Measurements from ENCODE around the gene CDK5RAP2. TPM values are rescaled to one million over a fixed set of nuclear protein-coding genes. Genes with fewer than 3 reads are reported as not detected.

CDK5RAP2 gene
- total and polyA plus RNA-seq, 8 donors, result 24.7 to 438 (median 31.3) TPM

- TF ChIP-seq POLR2AphosphoS5 (IDR thresholded peaks at IDR 0.05) (no peak), POLR2A (IDR thresholded peaks at IDR 0.05) (no peak), EP300 (IDR thresholded peaks at IDR 0.05) (no peak)
- Histone ChIP-seq H3K4me3 (no peak overlapping the region), H3K9me3 (no peaks in the 10 kb centered on the region), H3K36me3 (no peaks in the 10 kb centered on the region), H3K27ac (no peak overlapping the region), H3K27me3 (no peaks in the 10 kb centered on the region), H3K4me1 (no peaks in the 10 kb centered on the region)
- 88 to 89% (median 88%) methylated on average over 1 of the region's 1 CpG for WGBS, 5 donors
- intact Hi-C loops (cut with DNase I; ENCODE audit: low total_unique reads), result no loop called here
- DNase-seq, result no peak
Observed at GRCh38 chr9:120368799-120369198, 211.2 kb downstream of the CDK5RAP2 start.

DNA sequence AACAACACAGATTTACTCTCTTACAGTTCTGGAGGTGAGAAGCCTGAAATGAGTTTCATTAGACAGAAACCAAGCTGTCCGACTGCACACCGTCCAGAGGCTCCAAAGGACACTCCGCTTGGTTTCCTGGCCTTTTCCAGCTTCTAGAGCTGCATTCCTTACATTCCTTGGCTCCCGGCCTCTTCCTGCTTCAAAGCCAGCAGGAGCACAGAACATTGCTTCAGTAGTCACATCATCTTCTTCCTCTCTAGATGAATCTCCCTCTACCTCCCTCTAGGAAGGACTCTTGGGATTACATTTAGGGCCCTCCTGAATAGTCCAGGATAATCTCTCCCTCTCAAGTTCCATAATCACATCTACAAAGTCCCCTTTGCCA lies 213.3 kb downstream of the CDK5RAP2 start:
- TF ChIP-seq POLR2A (IDR thresholded peaks at IDR 0.05) (no peak), EP300 (IDR thresholded peaks at IDR 0.05) (no peak), POLR2AphosphoS5 (IDR thresholded peaks at IDR 0.05) (no peak)
- TF ChIP-seq, protein P1, sequence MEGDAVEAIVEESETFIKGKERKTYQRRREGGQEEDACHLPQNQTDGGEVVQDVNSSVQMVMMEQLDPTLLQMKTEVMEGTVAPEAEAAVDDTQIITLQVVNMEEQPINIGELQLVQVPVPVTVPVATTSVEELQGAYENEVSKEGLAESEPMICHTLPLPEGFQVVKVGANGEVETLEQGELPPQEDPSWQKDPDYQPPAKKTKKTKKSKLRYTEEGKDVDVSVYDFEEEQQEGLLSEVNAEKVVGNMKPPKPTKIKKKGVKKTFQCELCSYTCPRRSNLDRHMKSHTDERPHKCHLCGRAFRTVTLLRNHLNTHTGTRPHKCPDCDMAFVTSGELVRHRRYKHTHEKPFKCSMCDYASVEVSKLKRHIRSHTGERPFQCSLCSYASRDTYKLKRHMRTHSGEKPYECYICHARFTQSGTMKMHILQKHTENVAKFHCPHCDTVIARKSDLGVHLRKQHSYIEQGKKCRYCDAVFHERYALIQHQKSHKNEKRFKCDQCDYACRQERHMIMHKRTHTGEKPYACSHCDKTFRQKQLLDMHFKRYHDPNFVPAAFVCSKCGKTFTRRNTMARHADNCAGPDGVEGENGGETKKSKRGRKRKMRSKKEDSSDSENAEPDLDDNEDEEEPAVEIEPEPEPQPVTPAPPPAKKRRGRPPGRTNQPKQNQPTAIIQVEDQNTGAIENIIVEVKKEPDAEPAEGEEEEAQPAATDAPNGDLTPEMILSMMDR (IDR thresholded peaks at IDR 0.05), result no peak
- Histone ChIP-seq H3K27me3 (no peaks in the 10 kb centered on the region), H3K4me3 (no peak overlapping the region), H3K9me3 (no peaks in the 10 kb centered on the region), H3K27ac (no peak overlapping the region), H3K4me1 (no peaks in the 10 kb centered on the region), H3K36me3 (no peaks in the 10 kb centered on the region)
- WGBS, 5 donors, result 25 to 55% (median 44%) methylated on average over 4 of the region's 4 CpGs
- intact Hi-C loops (cut with DNase I; ENCODE audit: low total_unique reads), result no loop called here
- peak in 1 of 2 donors; percentile 59 for DNase-seq

DNA sequence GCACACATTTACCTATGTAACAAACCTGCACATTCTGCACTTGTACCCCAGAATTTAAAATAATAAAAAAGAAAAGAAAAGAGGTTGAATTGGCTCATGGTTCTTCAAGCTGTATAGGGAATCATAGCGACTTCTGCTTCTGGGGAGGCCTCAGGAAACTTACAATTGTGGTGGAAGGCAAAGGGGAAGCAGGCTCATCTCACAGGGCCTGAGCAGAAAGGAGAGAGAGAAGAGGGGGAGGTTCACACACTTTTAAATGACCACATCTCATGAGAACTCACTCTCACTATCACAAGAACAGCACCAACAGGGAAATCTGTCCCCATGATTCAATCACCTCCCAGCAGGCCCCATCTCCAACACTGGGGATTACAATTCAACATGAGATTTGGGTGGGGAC lies 214.6 kb downstream of the CDK5RAP2 start:
- Histone ChIP-seq H3K4me3 (no peak overlapping the region), H3K27me3 (no peaks in the 10 kb centered on the region), H3K9me3 (no peaks in the 10 kb centered on the region), H3K36me3 (no peaks in the 10 kb centered on the region), H3K4me1 (no peaks in the 10 kb centered on the region), H3K27ac (no peak overlapping the region)
- 73 to 89% (median 79%) methylated on average over 1 of the region's 1 CpG for WGBS, 5 donors
- no peak for DNase-seq
- TF ChIP-seq EP300 (IDR thresholded peaks at IDR 0.05) (no peak), POLR2AphosphoS5 (IDR thresholded peaks at IDR 0.05) (no peak), POLR2A (IDR thresholded peaks at IDR 0.05) (no peak)
- TF ChIP-seq, protein P1 (IDR thresholded peaks at IDR 0.05), result no peak
- intact Hi-C loops (cut with DNase I; ENCODE audit: low total_unique reads), result no loop called here

DNA sequence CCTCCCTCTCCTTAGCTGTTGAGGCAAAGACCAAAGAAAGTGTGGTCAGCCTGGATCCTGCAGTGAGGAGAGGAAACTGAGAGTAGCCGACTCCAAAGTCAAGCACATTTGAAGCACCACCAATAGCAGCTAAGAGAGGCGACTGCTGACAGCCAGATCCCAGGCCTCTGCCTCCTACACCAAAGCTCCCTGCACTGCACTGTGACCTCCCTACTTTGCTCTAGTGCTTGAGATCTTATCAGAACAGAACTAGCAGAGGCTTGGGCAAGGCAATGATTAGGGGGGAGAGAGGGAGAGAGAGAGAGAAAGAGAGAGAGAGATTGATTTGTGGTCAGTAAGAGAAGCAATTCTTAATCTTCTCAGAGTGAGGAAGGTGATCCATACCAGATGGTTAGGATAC lies 216.3 kb downstream of the CDK5RAP2 start:
- no peaks in the 10 kb centered on the region for H3K9me3 ChIP-seq
- intact Hi-C loops (cut with DNase I; ENCODE audit: low total_unique reads), result no loop called here
- WGBS, 5 donors, result 29 to 68% (median 48%) methylated on average over 2 of the region's 2 CpGs
- DNase-seq, result no peak
- H3K27ac ChIP-seq, result no peak overlapping the region
- no peaks in the 10 kb centered on the region for H3K36me3 ChIP-seq
- H3K4me1 ChIP-seq, result no peaks in the 10 kb centered on the region
- TF ChIP-seq POLR2A (IDR thresholded peaks at IDR 0.05) (no peak), POLR2AphosphoS5 (IDR thresholded peaks at IDR 0.05) (no peak), EP300 (IDR thresholded peaks at IDR 0.05) (no peak)
- TF ChIP-seq, protein P1 (IDR thresholded peaks at IDR 0.05), result no peak
- H3K27me3 ChIP-seq, result no peaks in the 10 kb centered on the region
- H3K4me3 ChIP-seq, result no peak overlapping the region

GRCh38 chr9:120362446-120362845 lies 217.5 kb downstream of the CDK5RAP2 start:
- 56 to 76% (median 73%) methylated on average over 3 of the region's 3 CpGs for WGBS, 5 donors
- Histone ChIP-seq H3K4me3 (no peak overlapping the region), H3K36me3 (no peaks in the 10 kb centered on the region), H3K27me3 (no peaks in the 10 kb centered on the region), H3K4me1 (no peaks in the 10 kb centered on the region), H3K9me3 (no peaks in the 10 kb centered on the region), H3K27ac (no peak overlapping the region)
- DNase-seq, result no peak
- TF ChIP-seq, protein P1 (IDR thresholded peaks at IDR 0.05), result no peak
- no peak for TF ChIP-seq EP300 (IDR thresholded peaks at IDR 0.05)
- no peak for TF ChIP-seq POLR2A (IDR thresholded peaks at IDR 0.05)
- no peak for TF ChIP-seq POLR2AphosphoS5 (IDR thresholded peaks at IDR 0.05)
- intact Hi-C loops (cut with DNase I; ENCODE audit: low total_unique reads), result no loop called here
